Activated CD4-positive, alpha-beta T cell treated with anti-CD3 and anti-CD28 coated beads, Interleukin-2, Interleukin-6, amounts not matched to agents 100 ng/mL and 50 ng/mL, durations not matched to agents 16 hours and 8 hours (primary cell): Measurements from ENCODE around the gene BNIP2.
A peak's percentile ranks its signal among the peaks of the same experiment; 100 is the strongest.
"Not testable (repeated sequence)": the region's sequence is repeated elsewhere in the genome, so short reads cannot be mapped to it uniquely, and the experiment has no call there.

Source experiments
- DNase-seq: peaks from one replicate; pipeline ENCODE4 v3.0.0-alpha.2; 2020

Gene BNIP2

DNA sequence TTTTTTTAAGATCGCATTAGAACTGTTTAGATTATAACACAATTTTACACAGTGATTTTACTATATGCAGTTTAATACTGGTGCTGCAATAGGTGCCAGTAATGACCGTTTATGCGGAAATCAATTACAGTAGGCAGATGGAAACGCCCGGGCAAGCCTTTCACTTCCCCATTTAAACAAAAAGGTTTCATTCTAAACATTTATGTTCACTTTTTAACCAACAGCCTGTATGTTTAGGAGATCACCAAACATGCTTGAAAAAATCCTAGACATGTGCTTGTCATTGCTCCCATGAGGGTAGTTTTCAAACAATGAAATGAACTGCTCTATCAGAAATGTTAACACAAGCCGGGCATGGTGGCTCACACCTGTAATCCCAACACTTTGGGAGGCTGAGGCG is 2.7 kb downstream of the BNIP2 start:
- no peak for DNase-seq

DNA sequence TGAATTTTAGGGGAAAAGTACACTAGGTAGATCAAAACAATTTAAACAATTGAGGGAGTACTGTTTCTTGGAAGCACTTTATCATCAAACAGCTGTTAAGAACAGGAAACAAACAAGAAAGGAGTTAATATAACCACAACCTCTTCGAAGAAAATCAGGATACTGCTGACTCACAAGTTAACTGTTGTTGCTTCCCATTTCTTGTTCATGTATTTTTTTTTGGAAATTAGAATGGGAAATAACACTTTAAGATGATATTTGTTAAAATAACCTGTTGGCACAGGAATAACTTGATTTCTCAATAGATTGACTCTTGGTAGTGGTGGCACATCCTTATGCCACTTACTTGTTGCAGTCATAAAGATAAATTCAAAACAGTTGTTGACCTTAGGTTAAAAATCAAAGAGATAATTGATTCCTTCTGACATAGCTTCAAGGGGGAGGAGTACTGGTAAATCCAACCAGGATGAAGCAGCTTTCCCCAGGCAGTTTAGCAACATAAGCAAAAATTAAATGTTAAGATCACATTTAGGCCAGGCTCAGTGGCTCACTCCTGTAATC is 3.3 kb downstream of the BNIP2 start:
- no peak for DNase-seq

DNA sequence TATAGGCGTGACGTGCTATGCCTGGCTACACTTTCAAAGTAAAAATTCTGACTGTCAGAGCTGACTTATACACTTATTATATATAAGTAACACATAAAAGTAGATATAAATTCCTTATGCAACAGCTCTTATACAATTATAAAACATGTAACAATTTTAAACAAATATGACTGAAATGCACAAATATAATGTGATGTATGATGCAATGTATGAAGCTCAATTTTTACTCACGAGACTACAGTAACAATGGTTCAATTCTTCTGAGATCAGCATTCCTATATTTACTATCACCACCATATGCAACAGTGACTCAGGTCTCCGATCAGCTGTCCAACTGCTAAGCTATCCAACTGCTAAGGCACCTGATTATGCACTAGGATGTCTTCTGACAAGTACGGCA is 8.2 kb downstream of the BNIP2 start:
- DNase-seq: no peak

DNA sequence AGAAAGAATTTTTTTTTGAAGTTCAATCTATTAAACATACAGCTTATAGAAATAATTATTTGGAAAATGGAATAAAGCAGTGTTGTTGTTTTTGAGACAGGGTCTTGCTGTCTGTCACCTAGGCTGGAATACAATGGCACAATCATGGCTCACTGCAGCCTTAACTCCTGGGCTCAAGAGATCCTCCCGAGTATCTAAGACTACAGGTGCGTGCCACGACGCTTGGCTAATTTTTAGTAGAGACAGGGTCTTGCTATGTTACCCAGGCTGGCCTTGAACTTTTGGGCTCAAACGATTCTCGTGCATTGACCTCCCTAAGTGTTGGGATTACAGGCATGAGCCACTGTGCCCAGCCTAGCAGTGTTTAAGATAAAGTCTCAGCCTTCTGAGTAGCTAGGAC is 8.8 kb downstream of the BNIP2 start:
- DNase-seq: no peak

DNA sequence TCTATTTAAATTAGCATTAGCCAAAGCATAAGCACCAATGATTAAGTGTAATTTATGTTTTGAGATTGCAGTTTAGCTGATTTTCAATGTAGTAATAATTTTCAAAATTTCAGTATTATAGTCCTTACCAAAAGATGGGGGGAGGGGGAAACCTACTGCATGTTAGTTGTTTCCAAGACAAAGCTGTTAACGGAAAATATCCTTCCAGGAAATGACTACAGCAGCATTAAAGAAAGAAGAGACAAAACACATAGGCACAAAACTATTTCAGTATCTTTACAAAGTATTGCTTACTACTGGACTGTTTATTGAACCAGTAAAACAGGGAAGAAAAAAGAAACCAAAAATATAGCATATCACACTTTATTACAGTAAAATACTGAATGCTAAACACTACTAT is 10.5 kb downstream of the BNIP2 start:
- no peak for DNase-seq

DNA sequence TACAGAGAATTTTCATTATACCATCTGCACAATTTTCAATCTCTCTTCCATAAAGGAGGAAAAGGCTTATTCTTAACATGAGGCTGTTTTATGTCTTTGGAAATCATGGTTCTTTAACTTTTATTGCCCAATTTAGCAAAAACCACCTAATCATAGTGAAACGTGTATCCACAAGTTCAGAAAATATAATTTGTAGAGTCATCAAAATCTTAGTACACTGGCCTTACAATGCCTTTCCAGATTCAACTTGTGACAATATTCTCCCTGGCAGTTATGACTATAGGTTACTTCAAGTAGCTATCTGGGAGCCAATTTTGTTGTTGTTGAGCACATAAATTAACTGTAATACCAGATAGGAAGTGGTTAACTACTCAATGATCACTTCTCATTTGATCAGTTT is 10.9 kb downstream of the BNIP2 start:
- no peak for DNase-seq

DNA sequence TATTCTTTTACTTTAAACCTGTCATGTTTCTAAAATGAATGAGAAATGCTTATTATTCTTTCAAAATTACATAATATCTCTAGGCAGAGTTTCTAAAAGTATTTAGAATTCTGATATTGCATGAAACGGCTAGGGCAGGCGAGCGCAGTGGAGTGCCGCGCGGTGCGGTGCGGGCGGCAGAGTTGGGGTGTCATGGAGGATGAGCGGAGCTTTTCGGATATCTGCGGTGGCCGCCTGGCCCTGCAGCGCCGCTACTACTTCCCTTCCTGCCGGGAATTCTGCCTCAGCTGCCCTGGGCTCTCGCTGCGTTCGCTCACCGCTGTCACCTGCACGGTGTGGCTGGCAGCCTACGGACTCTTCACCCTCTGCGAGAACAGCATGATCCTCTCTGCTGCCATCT is 12.6 kb downstream of the BNIP2 start:
- DNase-seq: no peak

DNA sequence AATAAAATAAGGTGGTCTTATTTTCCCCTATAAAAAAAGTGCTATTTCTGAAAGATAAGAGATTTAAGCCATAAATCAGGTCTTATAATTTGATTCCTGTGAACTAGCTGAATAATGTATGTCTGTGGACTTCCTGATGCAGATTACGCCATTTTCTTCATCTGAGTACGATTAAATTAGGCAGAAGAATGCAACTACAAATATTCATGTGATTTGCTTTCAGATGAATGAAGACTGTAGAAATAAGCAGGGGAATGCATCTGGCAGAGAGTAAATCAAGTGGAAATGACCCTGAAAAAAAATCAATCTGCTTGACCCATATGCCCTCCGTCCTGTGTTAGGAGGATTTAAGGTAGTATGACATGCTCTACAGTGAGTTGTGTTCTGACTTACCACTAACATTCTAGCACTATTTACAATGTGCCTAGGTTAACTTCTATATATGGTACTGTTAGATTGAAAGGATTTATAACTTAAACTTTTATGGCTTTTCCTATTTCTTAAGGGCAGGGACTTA is 14.7 kb downstream of the BNIP2 start:
- DNase-seq: no peak

DNA sequence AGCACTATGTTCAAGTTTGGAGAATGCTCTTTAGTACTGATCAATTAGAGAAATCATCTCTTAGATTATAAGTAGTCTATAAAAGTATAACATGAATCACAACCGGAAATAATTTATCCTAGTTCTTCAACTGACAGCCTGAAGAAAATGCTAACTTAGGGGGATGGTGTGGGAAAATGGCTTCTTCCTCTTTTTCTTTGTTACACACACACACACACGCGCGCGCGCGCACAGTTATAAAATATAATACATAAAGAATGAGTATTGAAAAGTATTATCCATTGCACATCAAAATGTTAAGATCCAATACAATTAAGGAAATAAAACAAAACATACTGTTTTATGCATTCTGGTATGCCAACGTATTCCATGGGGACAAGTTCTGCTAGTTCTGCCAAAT is 20.6 kb downstream of the BNIP2 start:
- no peak for DNase-seq

DNA sequence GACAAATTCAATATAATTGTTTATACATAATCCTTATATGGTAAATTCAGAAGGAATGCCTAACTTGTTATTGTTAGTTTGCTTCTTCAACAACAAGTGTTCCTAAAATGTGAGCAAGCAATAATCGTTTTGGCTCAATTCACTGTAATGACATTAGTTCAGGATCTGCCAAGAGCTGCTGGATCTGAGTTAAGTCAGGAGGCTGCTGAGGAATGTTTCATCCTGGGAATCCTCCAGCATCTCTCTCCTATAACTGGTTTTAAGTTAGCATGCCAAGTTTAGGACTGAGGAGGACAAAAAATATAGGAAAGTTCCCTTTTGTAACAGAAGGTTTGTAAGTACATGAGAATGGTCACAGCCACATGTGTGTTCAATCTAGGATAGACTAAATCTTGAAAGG is 26.9 kb downstream of the BNIP2 start:
- DNase-seq: no peak

DNA sequence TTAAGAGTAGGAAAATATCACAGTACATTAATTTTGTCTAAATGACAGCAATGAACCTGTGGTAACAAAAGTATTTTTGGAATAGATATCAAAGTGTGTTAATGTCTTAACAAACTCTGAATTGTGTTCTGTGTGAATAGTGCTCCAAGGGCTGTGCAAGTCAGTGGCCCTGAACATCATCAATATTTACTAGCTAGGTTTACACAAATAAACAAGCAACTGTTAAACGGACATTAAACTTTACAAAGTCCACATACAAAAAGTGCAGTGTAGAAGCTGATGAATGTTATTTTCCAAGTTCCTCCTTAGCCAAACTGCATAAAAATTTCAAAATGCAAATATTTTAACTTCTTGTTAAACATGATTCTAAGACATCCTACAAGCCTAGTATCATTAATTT is 29.8 kb downstream of the BNIP2 start:
- DNase-seq: no peak

DNA sequence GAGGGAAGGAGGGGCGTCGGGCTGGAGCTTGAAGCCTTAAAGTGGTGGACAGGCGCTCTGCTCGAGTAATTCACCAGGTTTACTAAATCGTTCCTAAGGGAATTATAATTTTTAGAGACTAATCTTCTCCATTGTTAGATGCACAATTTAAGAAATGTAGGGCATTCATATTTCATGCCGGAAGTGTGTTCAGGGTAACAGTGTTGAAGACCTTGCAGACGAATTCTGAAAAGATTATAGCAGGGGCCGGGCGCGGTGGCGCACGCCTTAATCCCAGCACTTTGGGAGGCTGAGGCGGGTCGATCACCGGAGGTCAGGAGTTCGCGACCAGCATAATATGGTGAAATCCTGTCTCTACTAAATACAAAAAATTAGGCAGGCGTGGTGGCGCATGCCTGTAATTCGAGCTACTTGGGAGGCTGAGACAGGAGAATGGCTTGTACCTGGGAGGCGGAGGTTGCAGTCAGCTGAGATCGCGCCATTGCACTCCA is 31.4 kb downstream of the BNIP2 start:
- DNase-seq: no peak

DNA sequence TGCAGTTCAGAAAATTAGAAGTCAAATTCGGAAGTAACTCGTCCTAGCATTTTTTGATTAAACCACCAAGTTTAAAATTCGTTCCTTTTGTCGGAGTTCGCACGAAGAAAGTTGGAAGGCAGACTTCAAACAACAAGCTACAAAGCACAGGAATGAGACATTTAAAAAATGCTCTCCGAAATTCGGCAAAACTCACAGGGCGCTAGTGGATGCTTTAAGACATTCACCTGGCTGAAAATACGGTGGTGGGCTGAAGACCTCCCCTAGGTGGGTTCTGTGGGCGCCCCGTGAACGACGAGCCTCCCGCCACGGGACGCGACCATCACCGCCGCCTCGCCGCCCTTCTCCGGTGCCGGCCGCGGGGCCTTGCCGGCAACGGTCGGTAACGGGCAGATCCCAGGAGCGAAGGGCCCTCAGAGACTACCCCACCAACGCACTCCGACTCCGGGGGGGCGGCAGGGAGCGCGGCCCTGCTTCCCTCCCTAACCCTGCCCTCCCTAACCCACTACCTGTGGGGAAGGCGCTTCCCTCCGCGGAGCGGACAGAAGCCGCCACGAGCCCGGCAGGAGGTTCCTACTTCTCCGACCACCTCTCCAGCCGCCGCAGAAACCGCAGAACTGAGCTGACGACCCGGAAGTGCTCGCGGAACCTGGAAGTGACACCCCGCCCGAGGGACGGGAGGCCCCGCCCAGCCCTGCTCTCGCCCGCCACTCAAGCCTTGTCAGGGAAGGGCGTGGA is 32.1 kb downstream of the BNIP2 start, which contains the start of gene GTF2A2:
Gene GTF2A2, minus strand, starts transcription at position 619 of the 738 bp plus-strand sequence. CDS start 5,238 bp downstream, outside the sequence.
- peak; percentile 97 for DNase-seq

DNA sequence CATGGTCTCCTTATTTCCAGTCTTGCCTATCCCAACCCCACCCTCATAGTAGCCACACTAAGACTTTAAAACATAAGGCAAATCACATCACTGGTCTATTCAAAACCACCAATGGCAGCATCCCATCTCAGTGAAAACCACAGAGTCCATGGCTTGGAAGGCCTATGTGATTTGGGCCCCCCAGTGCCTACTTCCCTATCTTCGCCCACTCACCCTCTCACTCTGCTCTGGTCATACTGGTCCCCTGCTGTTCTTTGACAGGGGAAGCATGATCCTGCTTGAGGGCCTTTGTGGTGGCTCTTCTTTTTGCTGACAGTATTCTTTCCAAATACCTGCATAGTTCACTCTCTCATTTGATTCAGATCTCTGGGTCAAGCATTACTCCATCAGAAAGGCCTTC is 35.1 kb downstream of the BNIP2 start:
- DNase-seq: no peak

DNA sequence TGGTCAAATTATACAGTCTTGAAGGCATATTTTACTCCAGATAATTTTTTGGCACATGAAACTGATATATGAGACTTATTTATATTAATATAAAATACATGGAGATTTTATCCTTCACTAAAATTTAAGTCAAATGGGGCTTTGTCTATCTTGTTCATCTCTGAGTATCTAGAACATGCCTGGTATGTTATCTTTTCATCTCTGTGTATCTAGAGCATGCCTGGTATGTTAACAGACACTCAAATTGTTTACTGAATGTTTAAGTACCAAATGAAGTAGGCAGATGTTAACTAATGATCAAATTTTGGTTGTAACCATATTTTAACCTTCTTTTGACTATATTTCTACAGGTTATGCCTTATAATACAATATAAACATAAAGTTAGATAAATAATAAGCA is 39.5 kb downstream of the BNIP2 start:
- DNase-seq: no peak

DNA sequence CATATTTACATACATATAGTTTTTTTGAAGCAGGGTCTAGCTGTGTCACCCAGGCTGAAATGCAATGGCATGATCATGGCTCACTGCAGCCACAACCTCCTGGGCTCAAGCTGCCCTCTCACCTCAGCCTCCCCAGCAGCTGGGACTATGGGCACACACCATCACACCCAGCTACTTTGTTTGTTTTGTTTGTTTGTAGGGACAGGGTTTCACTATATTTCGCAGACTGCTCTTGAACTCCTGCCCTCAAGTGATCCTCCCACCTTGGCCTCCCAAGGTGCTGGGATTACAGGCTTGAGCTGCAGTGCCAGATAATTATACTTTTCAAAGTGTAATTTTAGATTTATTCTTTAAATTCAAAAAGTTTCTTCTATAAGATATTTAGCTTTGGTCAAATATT is 42.0 kb downstream of the BNIP2 start:
- DNase-seq: no peak

DNA sequence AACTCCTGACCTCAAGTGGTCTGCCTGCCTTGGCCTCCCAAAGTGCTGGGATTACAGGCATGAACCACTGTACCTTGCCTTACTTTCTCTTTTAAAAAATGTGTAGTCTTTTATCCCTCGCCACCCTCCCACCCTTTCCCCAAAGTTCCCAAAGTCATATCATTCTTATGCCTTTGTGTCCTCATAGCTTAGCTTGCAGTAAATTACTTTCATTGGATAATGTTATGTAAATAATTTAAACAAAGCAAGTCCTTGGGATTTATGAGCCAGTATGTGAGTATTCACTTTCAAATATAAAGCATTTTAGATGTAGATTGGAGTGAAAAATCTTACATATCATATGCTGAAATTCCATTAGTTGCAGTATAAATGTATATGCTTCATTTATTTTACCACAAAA is 42.8 kb downstream of the BNIP2 start:
- no peak for DNase-seq

DNA sequence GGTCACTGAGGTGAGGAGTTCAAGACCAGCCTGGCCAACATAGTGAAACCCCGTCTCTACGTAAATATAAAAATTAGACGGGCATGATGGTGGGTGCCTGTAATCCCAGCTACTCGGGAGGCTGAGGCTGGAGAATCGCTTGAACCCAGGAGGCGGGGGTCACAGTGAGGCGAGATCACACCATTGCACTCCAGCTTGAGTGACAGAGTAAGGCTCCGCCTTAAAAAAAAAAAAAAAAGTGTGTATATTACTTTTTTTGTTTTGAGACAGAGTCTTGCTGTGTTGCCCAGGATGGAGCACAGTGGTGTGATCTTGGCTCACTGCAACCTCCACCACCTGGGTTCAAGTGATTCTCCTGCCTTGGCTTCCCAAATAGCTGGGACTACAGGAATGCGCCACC is 43.3 kb downstream of the BNIP2 start:
- DNase-seq: not testable (repeated sequence)

DNA sequence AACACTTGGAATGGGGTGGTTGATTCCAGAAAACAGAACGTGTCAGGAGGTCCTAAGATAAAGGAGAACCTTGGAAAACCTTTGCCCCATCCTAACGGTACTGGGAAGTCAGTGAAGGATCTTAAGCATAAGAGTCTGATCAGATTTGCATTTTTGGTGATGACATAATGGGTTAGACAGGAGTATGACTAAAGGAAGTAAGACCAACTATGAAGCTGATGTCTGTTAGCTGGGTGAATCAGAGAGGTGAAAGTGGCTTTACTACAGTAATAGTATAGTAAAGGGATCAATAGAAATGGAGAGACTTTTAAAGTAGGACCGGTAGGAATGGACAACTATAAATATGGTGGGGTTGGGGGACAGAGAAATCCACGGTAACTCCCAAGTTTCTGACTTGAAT is 44.4 kb downstream of the BNIP2 start:
- no peak for DNase-seq

DNA sequence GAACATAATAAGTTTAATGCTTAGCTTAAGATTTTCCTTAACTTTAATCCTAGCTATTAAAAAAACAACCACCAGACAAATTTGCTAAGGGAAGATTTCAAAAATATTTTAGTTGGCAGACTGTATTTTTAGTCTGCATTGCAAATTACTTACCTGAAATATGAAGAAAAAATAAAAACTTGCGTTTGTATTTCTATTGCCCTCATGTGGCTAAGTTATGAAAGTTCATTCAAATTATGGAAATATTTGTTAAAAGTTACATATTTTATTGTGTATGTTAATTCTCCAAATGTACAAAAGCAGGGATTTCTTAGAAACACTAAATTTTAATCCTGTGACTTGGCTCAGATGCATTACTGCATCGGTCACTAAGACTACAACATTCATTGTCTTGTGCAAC is 46.8 kb downstream of the BNIP2 start:
- DNase-seq: no peak

DNA sequence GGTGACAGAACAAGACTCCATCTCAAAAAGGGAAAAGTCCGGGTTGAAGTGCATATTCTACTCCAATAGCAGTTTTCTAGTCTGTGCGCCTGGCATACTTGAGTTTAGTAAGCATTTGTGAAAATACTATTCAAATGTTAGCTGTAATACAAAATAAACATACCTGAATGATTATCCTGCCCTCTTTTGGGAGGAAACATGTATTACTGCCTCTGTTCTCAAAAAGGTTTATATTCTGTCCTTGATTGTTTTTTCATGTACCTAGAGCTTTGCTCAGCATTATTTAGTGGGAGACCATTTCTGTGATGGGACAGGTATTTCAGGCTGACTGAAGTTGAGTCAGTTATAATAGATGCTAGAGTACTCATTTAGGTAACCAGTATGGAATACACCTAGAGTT is 51.6 kb downstream of the BNIP2 start:
- DNase-seq: not testable (repeated sequence)

DNA sequence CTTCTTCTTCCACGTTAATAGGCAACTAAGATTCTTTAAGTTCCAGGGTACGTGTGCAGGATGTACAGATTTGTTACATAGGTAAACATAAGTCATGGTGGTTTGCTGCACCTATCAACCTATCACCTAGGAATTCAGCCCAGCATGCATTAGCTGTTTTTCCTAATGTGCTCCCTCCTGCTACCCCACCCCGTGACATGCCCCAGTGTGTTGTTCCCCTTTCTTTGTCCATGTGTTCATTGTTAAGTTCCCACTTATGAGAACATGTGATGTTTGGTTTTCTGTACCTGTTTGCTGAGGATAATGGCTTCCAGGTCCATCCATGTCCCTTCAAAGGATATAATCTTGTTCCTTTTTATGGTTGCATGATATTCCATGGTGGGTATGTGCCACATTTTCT is 52.9 kb downstream of the BNIP2 start:
- DNase-seq: no peak

DNA sequence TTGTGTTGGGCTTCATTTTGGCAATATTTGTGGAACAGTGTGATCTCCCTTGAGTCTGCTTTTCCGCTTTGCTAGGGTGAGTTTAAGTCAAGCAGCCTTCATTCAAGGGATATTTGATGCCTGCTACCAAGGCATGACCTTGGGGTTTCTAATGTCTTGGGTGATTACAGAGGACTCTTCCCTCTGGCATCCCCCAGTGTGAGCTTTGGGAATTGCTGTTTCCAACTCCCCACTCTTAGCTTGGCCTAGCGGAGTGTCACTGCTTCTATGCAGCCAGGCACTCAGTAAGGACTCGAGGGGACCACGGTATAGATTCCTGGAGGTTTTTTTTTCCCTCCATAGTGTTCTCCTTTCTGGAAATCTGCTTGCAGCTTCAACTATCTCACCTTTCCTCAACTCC is 56.4 kb downstream of the BNIP2 start:
- DNase-seq: no peak

DNA sequence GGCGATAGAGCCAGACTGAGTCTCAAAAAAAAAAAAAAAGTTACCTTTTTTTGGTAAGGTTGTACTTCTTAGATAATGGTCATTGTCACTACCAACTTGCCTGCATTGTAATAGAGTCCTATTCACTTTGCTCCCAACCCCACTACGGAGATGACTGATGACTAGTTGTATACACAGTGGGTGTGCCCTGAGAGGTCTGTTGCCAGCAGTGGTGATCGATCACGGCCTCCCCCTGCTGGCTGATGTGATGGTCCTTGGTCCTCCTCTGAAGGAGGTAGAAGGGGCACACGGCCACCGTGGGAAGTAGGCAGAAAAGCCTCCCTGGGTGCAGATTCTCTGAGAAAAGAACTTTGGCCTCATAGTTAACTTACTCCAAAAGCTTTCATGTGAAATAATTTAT is 66.8 kb downstream of the BNIP2 start:
- DNase-seq: peak; percentile 79

DNA sequence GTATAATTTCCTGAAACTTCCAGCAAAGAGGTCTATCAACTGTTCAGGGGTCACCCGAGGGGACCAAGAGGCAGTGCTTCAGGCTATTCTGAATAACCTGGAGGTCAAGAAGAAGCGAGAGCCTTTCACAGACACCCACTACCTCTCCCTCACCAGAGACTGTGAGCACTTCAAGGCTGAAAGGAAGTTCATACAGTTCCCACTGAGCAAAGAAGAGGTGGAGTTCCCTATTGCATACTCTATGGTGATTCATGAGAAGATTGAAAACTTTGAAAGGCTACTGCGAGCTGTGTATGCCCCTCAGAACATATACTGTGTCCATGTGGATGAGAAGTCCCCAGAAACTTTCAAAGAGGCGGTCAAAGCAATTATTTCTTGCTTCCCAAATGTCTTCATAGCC is 70.7 kb downstream of the BNIP2 start:
- no peak for DNase-seq
